HG03025 (cell line): ENCODE data around the gene DNAJC4.
A peak's percentile ranks its signal among the peaks of the same experiment; 100 is the strongest.

ENCODE experiments used
- ATAC-seq: cut with Tn5 transposase; IDR thresholded peaks from one replicate; pipeline ENCODE4 v1.9.1; 2021; ENCODE audit warnings: mild to moderate bottlenecking, moderate library complexity; ENCODE audit not compliant: unreplicated experiment, low FRiP score

The DNAJC4 gene

GRCh38 chr11:64230171-64230984 is at the start of gene DNAJC4:
TSS of gene DNAJC4 (plus strand) at chr11:64230548. CDS start at chr11:64230855, 307 bp downstream.
- ATAC-seq = peak; percentile 30

GRCh38 chr11:64180891-64181290 is 49.5 kb upstream of the DNAJC4 start:
- no peak for ATAC-seq

GRCh38 chr11:64181506-64182411 is 48.6 kb upstream of the DNAJC4 start:
- ATAC-seq = no peak

GRCh38 chr11:64183890-64184289 is 46.5 kb upstream of the DNAJC4 start:
- ATAC-seq = no peak

- ATAC-seq = peak; percentile 21
These were observed 45.1 kb upstream of the DNAJC4 start for GRCh38 chr11:64185175-64185692.

GRCh38 chr11:64185693-64186491 is 44.5 kb upstream of the DNAJC4 start, which contains the start of gene STIP1:
TSS of gene STIP1 (plus strand) at chr11:64186171. CDS start at chr11:64186262, 91 bp downstream.
- ATAC-seq = peak; percentile 86

GRCh38 chr11:64186492-64187165 is 43.7 kb upstream of the DNAJC4 start:
- ATAC-seq = no peak

- ATAC-seq = no peak
These were observed 37.9 kb upstream of the DNAJC4 start for GRCh38 chr11:64192434-64192833.

GRCh38 chr11:64196626-64197025 is 33.7 kb upstream of the DNAJC4 start:
- no peak for ATAC-seq

- ATAC-seq = no peak
These were observed 31.8 kb upstream of the DNAJC4 start for GRCh38 chr11:64198511-64198910.

- ATAC-seq = no peak
These were observed 28.8 kb upstream of the DNAJC4 start for GRCh38 chr11:64201543-64201942.

GRCh38 chr11:64202992-64203391 is 27.4 kb upstream of the DNAJC4 start:
- ATAC-seq = no peak

GRCh38 chr11:64203421-64204079 is 26.8 kb upstream of the DNAJC4 start:
- ATAC-seq = no peak

- ATAC-seq = no peak
These were observed 26.3 kb upstream of the DNAJC4 start for GRCh38 chr11:64204080-64204440.

- ATAC-seq = no peak
These were observed 25.8 kb upstream of the DNAJC4 start for GRCh38 chr11:64204464-64204989.

- ATAC-seq = no peak
These were observed 23.7 kb upstream of the DNAJC4 start, which contains the start of gene FERMT3 for GRCh38 chr11:64206457-64207255. TSS of gene FERMT3 (plus strand) at chr11:64206721. CDS start at chr11:64207365, 644 bp downstream.

GRCh38 chr11:64207256-64208085 is 22.9 kb upstream of the DNAJC4 start:
- peak; percentile 40 for ATAC-seq
